GM18499 (cell line): ENCODE measurements around the gene MSANTD2.
A peak's percentile ranks its signal among the peaks of the same experiment; 100 is the strongest.
"Not testable (repeated sequence)": the region's sequence is repeated elsewhere in the genome, so short reads cannot be mapped to it uniquely, and the experiment has no call there.

Source experiments
- ATAC-seq: cut with Tn5 transposase; IDR thresholded peaks from one replicate; pipeline ENCODE4 v1.9.1; 2021; ENCODE audit warnings: moderate number of reproducible peaks; ENCODE audit not compliant: insufficient read depth, unreplicated experiment

MSANTD2 gene

DNA sequence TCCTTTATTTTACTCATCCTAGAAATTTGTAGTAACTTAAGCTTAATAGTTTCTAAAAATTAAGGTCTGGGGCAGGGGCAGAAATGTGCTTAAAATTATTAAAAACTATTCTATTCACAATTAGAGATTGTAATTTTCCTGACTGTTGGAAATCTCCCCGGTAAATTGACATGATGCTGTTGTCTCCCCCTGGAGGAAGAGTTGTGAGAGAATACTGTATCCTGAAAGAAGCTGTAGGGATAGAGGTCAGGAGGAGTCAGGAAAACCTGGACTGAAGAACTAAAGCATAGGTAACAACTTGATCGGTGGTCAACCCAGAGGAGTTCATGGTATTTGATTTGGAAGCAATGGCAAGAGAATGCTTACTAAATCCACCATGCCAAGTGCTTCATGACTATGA lies 21.9 kb downstream of the MSANTD2 start:
- no peak for ATAC-seq

DNA sequence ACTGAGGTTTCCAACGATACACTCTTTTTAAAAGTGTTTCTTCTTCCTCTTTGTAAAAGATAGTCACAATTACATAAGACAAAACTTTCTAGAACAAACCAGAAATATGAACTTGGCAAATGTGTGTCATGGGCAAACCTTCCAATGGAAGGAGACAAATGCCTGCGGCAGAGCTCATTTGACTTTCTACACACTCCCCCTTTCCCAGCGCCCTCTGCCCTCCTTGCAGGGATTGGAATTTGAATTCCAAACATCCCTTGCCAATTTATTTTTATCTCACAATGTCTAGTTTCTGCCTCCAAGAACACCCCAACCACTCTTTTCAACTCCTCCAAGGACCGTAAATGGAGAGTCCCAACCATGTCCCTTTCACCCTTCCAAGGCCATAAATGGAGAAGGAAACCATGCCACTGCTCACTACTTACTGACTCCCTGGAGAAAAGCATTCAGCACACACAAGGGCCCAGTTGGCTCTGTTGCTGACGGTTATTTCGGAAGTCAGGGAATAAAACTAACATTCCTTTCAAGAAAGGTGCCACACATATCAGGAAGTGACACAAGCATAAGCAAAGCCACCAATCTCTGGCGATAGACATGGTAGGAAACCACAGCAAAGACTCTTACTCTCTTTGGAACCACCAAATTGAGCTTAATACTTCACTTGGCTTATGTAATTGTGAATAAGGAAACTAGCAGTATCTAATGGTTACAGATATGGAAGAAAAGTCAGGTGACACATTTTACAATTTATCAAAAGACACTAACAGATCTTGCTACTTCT lies 23.2 kb downstream of the MSANTD2 start:
- ATAC-seq = no peak

GRCh38 chr11:124770959-124771358 lies 29.2 kb downstream of the MSANTD2 start:
- ATAC-seq = not testable (repeated sequence)

DNA sequence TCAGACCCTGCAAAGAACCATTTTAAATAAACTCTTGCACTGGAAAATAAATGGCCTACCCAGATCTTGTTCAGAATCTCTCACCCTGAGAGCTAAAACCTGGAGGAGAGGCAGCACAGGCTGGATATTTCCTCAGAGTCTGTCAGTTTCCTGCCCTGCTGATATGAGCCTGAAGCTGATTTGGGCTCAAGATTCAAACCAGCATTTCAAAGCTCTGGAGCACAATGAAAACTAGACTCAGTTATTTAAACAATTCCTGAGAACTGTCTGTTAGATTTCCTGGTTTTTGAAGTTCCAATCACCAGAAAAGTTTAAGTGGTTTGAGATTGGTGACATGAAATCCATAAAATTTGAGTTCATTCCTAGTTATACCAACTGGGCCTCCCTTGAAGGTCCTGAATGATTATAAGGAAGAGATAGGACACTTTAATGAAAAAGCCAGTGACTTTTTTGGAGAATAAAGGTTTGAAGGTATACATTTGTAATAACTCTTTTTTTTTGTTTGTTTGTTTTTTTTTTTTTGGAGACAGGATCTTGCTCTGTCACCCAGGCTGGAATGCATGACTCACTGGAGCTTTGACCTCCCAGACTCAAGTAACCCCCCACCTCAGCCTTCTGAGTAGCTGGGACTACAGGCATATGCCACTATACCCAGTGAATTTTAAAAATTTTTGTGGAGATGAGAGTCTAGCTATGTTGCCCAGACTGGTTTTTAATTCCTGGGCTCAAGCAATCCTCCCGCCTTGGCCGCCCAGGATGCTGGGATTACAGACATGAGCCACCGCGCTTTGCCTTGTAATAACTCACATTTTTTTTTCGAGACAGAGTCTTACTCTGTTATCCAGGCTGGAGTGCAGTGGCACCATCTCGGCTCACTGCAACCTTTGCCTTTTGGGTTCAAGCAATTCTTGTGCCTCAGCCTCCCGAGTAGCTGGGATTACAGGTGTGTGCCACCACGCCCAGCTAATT lies 30.1 kb downstream of the MSANTD2 start:
- no peak for ATAC-seq

- ATAC-seq = no peak
Measured at GRCh38 chr11:124768914-124769313, 31.3 kb downstream of the MSANTD2 start.

- no peak for ATAC-seq
Measured at GRCh38 chr11:124766156-124766555, 34.0 kb downstream of the MSANTD2 start.

GRCh38 chr11:124763156-124763947 lies 36.9 kb downstream of the MSANTD2 start:
- no peak for ATAC-seq

DNA sequence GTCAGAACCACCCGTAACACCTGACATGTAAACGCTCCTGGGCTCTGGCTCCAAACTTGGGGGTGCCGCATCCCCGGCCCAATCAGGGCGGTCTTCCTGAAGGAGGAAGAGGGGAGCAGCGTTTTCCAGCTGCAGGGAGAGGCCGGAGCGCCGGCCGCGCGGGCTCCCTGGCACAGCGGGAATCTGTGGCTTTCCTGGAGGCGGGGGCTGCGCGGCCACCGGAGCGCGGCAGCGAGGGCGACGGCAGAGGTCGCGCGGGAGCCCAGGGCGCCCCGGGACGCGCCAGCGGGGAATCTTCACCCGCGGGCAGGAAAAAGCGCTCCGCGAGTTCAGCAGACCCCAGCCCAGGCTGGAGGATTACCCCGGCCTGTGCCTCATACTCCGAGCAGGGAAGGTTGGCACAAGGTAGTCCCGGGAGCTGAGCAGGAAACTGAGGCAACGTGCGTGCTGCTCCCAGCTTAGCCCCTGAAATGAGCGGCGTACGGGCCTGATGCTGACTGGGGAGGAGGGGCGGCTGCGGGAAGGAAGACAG lies 37.5 kb downstream of the MSANTD2 start:
- no peak for ATAC-seq

DNA sequence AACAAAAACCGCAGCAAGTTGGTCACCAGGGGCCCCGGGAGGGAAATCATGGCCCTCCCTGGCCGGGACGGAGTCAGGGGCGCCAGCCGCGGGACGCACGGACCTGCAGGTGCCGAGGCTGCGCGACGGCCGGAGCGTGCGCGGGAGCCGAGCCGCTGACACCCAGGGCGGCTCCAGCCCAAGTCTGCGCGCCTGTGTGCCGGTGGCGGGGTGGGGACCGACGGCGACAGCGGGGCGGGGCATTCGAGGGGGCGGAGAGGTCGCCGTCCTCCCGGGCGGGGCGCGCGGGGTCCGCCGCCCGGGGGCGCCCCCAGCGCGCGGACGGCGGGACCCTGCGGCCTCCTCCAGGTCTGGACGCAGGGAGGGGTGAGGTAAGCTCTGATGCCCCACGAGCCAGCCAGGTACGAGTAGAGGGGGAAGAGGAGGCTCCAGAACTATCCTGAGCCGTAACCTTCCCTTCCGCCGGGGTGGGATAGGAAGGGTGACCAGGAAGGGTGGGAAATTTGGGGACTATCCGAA lies 38.0 kb downstream of the MSANTD2 start, which contains the start of gene ESAM:
ESAM (minus strand) TSS at position 186 of the 519 bp plus-strand sequence; CDS start at position 50, 136 bp downstream.
- ATAC-seq = no peak

DNA sequence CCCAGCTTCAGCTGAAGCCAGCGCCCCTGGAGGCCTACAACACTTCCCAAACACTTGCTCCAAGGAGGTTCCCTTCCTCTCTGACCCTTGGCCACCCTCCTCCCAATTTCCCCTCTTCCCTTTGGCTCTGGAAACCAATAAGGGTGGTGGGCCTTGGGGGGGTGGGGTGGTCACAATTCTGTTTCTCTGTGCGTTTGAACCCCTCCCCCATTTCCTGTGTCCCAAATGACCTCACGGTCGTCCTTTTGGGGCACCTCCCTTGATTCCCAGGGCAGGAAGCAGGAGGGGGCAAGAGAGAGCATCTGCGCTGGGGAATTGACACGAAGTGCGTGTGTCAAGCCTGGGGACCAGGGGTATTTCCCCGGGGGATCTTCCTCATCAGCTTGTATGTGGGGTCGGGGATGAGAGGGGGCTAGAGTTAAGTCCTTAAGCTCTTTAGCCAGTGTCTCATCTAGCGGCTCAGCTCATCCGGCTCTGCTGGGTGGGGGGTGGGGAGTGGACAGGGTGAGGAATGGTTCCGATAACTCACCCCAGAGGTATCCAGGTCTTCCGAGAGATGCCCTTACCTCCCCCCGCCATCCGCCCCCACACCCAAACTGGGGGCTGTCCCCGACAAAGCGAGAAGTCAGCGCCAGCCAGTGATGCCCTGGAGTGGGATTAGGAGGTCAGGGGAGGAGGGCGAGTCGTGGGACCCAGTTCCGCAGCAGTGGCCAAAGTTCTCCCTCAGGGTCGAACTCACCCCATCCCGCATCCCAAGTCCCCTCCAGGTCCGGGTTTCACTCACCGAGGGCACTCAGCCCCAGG lies 38.7 kb downstream of the MSANTD2 start:
- ATAC-seq = no peak

DNA sequence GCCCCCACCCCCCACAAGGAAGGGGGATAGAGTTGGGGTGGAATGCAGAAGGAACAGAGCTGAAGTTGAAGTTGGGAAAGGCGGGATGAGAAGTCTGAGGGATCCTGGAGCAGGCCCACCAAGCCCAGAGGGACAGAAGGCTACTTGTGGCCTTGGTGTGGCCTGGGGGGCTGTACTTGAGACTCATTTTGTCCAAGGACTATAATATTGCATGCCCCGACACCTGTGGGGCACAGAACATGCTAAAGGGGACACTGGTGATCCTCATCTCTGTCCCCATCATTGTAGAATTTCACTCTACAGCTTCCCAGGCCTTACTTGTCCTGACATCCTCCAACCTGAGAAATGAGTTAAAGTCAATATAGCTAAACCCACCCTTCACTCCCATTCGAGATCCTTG lies 39.4 kb downstream of the MSANTD2 start:
- no peak for ATAC-seq

- ATAC-seq = no peak
Measured at GRCh38 chr11:124760205-124760652, 40.0 kb downstream of the MSANTD2 start.

DNA sequence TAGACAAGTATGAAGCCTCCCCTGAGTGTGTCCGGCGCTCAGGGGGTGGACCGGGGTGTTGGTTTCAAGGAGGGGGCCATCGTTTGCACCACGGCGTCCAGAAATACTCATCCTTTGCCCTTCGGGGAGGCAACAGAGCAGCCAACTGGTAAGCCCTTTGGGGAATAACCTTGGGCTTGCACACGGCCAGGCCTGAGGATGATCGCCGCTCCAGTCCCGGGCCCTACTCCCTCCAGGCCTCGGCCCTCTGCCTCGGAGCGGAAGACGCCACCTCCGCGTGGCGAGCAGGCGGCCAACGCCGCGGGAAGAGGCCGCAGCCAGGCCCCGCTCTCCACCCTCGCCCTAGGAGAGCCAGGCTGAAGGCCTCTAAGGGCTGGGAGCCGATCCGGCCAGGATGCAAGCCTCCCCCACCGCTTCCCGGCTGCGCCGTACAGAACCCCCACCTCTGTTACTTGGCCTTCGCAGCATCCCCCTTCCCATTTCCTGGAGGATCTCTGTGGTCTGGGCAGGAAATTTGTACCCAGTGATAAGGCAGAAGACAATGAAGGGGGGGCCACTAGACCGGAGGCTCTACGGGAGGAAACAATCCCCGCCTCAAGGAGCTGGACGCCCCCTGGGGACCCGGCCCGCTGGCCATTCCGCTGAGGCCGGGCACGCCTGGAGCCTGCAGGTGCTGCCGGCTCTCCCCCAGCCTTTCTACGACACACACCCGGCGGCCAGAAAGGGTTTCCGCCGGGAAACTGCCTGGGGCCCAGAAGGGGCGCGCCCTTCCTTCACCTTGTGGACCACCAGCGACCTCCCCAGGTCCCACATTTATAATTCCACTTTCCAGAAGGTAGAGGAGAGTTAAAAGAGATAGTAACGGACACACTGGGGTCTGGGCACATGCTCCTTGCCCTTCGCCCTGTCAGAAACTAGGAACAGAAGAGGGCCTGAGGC lies 40.7 kb downstream of the MSANTD2 start:
- no peak for ATAC-seq

DNA sequence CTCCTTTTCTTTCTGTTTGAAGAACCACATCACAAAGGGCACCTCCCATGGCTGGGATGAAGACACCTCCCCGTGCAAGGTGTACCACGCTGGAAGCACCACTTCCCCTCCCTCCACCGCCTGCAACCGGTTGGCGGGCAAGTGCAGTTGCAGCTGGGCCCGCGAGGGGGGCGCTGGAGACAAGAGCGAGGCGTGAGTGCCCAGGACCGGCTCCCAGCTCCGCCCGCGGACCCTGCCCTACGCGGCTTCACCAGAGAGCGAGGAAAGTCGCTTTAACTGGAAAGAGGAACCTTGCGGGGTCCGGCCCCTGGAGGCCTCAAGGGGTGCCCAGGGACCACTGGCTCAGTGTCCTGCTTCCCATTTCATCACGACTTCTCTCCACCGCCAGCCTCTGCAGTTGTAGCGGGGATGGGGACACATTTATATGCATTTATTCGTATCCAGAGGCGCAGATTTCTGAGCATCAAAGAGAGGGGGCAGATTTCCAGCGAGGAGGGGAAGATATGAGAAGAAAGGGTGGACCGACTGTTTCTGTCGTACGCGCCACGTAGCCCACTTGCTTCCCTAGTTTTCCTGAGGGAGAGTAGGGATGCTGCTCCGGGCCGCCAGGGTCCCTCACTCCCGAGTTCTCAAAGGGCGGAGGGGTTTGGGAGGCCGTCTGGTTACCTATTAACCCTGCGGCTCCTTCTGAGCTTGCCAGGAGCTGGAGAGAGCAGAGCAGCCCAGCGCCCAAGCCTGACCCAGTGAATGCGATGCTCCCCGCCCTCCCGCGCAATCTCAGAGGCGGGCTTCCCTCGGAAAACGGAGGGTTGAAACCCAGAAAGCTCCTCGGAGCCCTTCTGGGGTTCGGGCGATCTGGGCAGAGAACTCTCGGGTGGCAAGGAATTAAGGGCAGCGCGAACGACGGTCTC lies 41.6 kb downstream of the MSANTD2 start:
- ATAC-seq = peak; percentile 52

GRCh38 chr11:124757320-124757719 lies 42.9 kb downstream of the MSANTD2 start:
- ATAC-seq = no peak

- no peak for ATAC-seq
Measured at GRCh38 chr11:124756753-124757227, 43.4 kb downstream of the MSANTD2 start.
